ENCODE results near the gene UIMC1. TPM values are rescaled to one million over a fixed set of nuclear protein-coding genes. Genes with fewer than 3 reads are reported as not detected.

Gene UIMC1
- total and polyA plus RNA-seq, 2 of the 13 experiments (the other 11 are each of a cell fraction or from before 2014, with no cell fraction given): 18.9 to 32.7 TPM

DNA sequence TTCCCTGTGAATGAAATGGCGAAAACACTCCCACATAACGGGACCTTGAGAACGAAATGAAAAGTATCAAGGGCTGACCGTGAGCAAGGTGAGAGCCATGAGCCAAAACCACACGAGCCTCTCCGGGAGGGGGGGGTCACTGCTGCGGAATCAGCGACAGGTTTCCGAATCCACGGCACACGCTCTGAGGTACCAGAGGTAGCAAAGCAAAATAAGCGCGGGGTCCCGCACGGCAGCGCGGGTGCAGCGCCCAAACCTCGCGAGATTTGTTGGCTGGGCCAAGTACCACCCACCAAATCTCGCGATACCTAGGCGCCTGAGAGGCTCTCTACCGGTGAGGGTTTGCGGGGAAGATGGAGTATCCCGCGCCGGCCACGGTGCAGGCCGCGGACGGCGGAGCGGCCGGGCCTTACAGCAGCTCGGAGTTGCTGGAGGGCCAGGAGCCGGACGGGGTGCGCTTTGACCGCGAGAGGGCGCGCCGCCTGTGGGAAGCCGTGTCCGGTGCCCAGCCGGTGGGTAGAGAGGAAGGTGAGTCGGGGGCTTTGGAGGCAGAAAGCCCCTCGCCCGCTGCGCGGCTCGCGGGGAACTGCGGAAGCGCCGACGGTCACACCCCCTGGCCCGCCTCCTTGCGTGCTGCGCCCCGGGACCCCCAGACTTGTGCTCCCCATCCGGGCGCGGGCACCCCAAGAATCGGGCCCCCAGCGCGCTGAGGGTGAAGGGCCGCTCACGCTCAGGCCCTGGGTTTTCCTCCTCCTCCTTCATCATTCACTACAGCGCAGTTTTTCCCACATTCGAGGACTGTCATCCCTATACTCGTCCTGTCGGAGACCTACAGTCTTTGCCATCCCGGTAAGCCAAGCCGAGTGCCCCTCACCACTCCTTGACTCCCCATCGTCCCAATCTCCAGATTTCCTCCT, 16.1 kb upstream of the UIMC1 start, which contains the start of gene ZNF346 (continued):
- TF ChIP-seq, protein P1, sequence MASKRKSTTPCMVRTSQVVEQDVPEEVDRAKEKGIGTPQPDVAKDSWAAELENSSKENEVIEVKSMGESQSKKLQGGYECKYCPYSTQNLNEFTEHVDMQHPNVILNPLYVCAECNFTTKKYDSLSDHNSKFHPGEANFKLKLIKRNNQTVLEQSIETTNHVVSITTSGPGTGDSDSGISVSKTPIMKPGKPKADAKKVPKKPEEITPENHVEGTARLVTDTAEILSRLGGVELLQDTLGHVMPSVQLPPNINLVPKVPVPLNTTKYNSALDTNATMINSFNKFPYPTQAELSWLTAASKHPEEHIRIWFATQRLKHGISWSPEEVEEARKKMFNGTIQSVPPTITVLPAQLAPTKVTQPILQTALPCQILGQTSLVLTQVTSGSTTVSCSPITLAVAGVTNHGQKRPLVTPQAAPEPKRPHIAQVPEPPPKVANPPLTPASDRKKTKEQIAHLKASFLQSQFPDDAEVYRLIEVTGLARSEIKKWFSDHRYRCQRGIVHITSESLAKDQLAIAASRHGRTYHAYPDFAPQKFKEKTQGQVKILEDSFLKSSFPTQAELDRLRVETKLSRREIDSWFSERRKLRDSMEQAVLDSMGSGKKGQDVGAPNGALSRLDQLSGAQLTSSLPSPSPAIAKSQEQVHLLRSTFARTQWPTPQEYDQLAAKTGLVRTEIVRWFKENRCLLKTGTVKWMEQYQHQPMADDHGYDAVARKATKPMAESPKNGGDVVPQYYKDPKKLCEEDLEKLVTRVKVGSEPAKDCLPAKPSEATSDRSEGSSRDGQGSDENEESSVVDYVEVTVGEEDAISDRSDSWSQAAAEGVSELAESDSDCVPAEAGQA (IDR thresholded peaks at IDR 0.05; ENCODE audit: low read depth): no peak
- TF ChIP-seq, protein P1 (CRISPR knock-in tag; IDR thresholded peaks at IDR 0.05; ENCODE audit: borderline replicate concordance): no peak
- TF ChIP-seq XBP1 (CRISPR knock-in tag; IDR thresholded peaks at IDR 0.05) (no peak), HOXD1 (CRISPR knock-in tag; IDR thresholded peaks at IDR 0.05) (no peak), ZNF367 (CRISPR knock-in tag; IDR thresholded peaks at IDR 0.05; ENCODE audit: borderline replicate concordance) (no peak), NCOA2 (CRISPR knock-in tag; IDR thresholded peaks at IDR 0.05) (no peak; the same call in 1 of the 2 replicates), TCF12 (IDR thresholded peaks at IDR 0.05) (no peak), TCF12 (CRISPR knock-in tag; IDR thresholded peaks at IDR 0.05) (peak; percentile 44; the same call in 1 of the 2 replicates), SSRP1 (CRISPR knock-in tag; IDR thresholded peaks at IDR 0.05) (no peak), ZNF143 (CRISPR knock-in tag; IDR thresholded peaks at IDR 0.05) (0 out of 2 replicates have a peak, but pooled peaks have one; percentile 22), NR2C2 (CRISPR knock-in tag; IDR thresholded peaks at IDR 0.05; ENCODE audit: borderline replicate concordance) (0 out of 2 replicates have a peak, but pooled peaks have one; percentile 9), ZNF660 (CRISPR knock-in tag; IDR thresholded peaks at IDR 0.05; ENCODE audit: borderline replicate concordance, low read depth) (no peak), MAZ (IDR thresholded peaks at IDR 0.05; ENCODE audit: borderline replicate concordance, low read depth, low read length) (no peak), MAZ (CRISPR knock-in tag; IDR thresholded peaks at IDR 0.05; ENCODE audit: low read depth) (no peak; the same call in 1 of the 2 replicates), ZNF503 (CRISPR knock-in tag; IDR thresholded peaks at IDR 0.05) (no peak)
- TF ChIP-seq, protein P2, sequence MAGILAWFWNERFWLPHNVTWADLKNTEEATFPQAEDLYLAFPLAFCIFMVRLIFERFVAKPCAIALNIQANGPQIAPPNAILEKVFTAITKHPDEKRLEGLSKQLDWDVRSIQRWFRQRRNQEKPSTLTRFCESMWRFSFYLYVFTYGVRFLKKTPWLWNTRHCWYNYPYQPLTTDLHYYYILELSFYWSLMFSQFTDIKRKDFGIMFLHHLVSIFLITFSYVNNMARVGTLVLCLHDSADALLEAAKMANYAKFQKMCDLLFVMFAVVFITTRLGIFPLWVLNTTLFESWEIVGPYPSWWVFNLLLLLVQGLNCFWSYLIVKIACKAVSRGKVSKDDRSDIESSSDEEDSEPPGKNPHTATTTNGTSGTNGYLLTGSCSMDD (CRISPR knock-in tag; IDR thresholded peaks at IDR 0.05): no peak
- TF ChIP-seq, protein P3, sequence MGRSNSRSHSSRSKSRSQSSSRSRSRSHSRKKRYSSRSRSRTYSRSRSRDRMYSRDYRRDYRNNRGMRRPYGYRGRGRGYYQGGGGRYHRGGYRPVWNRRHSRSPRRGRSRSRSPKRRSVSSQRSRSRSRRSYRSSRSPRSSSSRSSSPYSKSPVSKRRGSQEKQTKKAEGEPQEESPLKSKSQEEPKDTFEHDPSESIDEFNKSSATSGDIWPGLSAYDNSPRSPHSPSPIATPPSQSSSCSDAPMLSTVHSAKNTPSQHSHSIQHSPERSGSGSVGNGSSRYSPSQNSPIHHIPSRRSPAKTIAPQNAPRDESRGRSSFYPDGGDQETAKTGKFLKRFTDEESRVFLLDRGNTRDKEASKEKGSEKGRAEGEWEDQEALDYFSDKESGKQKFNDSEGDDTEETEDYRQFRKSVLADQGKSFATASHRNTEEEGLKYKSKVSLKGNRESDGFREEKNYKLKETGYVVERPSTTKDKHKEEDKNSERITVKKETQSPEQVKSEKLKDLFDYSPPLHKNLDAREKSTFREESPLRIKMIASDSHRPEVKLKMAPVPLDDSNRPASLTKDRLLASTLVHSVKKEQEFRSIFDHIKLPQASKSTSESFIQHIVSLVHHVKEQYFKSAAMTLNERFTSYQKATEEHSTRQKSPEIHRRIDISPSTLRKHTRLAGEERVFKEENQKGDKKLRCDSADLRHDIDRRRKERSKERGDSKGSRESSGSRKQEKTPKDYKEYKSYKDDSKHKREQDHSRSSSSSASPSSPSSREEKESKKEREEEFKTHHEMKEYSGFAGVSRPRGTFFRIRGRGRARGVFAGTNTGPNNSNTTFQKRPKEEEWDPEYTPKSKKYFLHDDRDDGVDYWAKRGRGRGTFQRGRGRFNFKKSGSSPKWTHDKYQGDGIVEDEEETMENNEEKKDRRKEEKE (IDR thresholded peaks at IDR 0.05): no peak
